Ureter (tissue), 1 donor: ENCODE data around the gene SMAD7. TPM values are rescaled to one million over a fixed set of nuclear protein-coding genes. Genes with fewer than 3 reads are reported as not detected.
"Not testable (repeated sequence)": the region's sequence is repeated elsewhere in the genome, so short reads cannot be mapped to it uniquely, and the experiment has no call there.

Experiments
- DNase-seq: peaks from one replicate; pipeline ENCODE4 v3.0.0-alpha.2; 2020; ENCODE audit warnings: low spot score
- total RNA-seq: library from RNA; stranded (reverse); gene quantifications from one replicate; pipeline ENCODE4 v1.2.4, GENCODE V29; 2023
- donor health status: DM: yes; HTN: yes; CAD: no.

SMAD7 gene
- total RNA-seq, 1 donor from 2014 or later = 23.2 TPM

DNA sequence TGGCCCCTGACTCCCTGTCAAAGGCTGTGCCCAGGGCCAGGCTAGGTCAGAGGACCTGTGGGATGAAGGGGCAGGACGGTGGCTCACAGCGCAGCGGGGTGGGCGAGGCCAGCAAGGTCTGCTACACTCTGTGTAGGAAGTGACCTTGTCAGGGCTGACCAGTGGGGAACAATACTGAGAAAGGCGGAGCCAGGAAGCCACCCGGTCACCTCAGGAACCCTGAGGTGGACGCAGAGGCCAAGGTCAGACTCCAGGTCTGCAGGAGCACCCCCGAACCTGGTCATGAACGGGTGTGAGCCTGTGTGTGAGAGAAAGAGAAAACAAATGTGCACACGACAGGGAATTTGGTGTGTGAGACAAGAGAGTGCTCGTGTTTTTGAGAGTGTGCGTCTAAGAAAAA lies 72.3 kb downstream of the SMAD7 start:
- no peak for DNase-seq

DNA sequence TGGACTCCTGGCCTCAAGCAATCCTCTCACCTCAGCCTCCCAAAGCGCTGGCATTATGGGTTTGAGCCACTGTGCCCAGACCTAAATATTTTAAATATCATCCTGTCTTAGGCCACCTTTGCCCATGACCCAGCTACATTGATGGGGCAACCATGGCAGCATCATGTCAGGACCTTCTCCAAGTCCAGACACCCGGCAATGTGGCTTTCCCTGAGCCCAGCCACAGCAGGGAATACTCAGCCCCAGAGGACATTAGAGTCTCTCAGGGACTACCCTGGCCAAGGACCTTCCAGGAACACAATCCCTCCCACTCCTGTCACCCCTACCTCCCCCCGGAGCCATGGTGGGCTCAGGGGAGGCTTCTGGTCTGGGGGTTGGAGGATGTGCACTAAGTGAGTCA lies 72.8 kb downstream of the SMAD7 start:
- no peak for DNase-seq

DNA sequence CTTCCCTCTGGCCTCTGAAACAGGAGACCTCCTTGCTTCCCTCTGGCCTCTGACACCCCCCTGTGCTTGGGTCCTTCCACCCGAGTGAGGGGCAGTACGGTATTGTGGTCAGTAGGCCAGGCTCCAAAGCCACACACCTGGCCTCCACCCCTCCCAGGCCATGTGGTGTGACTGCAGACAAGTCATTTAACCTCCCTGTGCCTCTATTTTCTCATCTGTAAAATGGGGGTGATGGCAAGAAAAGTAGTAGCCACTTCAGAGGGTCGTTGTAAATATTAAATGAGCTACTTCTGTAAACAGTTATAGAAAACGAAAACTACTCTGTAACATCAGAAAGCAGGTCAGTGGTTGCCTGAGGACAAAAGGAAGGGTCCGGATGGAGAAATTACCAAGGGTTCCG lies 74.2 kb downstream of the SMAD7 start:
- DNase-seq = no peak

DNA sequence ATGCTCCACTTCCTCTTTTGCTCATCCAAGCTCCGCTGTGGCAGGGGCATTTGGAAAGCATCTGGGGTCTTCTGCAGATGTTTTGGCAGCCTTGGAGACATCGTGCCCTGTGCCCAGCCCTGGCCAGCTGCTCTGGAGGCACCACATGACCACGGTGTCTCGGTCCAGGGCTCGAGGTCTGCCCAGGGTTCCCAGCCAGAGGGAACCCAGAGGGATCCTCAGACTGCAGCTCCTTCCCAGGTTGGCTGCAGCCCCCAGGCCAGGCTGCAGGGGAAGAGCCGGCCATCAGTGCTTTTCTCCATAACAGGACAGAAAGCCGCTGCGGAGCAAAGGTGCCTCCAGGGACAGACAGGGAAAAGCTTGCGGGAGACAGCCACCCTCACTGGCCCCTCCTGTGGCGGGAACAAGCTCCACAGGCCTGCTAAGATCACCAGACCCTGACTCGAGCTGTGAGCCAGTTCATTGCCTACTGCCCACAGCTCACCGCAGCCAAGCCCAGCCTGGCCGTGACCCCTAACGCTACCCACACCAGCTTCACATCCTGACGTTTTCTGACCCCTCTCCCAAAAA lies 74.7 kb downstream of the SMAD7 start:
- no peak for DNase-seq

DNA sequence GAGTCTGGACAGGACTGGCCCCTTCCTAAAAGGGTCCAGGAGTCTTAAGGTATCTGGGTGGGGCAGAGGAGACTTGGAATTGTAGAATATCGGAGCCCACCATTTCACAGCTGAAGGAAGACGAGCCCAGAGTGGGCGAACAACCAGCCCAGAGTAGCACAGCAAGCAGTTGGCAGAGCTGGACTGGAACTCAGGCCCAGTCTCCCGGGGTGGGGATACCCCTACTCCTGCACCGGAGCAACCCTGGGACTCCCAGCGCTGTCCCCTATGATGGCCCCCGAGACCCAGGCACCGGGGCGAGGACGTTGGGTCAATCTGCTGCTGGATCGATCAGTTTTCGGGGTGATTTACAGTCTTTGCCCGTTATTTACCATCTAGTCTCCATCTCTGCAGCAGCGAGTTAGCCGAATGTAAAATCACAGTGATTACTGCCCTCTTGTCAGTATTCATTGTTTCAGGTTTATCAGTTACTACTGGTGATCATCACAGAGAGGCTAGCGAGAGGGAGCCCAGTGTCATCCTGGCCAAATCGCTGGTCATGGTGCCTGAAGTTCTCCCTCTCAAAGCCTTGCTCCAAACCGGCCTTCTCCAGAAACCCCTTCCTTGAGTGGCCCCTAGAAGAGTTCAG lies 75.3 kb downstream of the SMAD7 start:
- DNase-seq = no peak

DNA sequence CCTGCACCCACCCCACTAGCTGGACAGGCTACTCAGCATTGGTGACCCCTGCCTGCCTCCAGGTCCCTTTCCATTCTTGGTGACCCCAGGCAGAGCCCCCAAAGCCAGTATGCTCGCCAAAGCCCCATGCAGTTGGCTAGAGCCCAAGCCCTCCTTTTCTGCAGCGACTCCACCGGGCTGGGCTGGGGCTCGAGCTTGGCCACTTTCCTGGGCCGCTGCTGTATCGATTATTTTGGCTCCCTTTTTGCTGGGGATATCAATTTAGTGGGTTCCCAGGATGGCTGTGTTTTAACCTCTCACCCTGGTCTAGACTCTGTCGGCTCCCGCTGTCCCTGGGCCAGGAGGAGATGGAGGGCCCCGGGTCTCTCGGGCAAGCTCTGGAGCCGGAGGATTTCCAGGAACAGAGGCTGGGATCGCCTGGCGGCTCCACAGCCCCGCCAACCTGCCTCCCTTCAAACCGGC lies 76.0 kb downstream of the SMAD7 start:
- DNase-seq = no peak

DNA sequence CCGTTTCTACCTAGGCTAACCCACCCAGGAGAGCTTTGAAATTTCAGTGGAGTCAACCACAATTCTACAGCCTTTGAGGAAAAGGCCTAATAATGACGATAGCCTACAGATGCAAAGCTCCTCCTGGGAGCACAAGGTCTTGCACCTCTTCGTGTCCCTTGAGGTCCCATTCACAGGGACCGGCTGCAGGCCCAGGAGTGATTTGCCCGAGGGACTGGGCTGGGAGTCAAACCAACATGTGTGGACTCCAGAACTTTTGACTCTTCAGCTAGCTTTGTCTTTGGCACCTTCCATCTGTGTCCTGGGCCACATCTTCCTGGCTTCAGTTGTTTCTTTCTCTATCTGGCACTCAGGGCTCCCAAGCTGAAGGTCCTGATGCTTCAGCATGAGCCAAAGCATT lies 76.5 kb downstream of the SMAD7 start:
- DNase-seq = no peak

DNA sequence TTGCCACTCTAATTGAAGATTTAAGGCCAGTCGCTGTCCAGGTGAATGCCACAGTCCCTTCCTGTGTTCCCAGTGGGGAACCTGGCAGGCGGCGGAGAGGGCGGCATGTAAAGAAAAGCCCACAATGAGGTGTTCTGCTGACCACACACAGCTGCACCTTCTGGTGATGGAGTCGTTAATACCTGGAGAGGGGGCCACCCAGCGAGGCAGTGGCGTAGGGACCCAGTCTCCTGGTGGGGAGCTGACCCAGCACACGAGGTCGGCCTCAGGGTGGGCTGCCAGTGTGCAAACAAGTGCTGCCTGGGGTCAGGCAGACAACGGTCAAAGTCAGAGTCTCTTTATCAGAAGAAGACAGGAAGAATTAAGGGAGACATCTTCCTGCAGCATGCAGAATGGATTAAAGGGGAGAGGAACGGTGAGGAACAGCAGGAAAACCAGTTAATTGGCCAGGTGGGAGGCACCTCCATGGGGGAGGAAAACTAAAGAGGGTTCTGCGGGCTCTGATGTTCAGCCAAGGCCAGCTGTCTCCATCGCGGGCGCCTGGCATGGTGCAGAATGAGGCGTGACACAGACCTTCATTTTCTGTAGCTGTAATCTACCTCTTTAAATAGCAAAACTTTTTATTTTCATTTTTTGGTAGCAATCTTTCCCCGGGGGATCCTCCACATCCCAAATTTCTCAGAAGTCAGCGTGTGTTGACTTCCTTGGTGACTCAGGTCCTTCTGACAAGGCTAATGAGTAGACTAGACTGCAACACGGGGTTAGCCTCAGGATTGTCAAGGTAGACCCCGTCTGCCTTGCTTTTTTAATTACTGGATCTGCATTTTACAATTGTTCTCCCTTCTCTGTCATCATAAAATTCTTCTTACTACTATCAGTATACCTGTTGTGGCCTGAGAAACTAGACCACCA lies 78.3 kb downstream of the SMAD7 start:
- no peak for DNase-seq

DNA sequence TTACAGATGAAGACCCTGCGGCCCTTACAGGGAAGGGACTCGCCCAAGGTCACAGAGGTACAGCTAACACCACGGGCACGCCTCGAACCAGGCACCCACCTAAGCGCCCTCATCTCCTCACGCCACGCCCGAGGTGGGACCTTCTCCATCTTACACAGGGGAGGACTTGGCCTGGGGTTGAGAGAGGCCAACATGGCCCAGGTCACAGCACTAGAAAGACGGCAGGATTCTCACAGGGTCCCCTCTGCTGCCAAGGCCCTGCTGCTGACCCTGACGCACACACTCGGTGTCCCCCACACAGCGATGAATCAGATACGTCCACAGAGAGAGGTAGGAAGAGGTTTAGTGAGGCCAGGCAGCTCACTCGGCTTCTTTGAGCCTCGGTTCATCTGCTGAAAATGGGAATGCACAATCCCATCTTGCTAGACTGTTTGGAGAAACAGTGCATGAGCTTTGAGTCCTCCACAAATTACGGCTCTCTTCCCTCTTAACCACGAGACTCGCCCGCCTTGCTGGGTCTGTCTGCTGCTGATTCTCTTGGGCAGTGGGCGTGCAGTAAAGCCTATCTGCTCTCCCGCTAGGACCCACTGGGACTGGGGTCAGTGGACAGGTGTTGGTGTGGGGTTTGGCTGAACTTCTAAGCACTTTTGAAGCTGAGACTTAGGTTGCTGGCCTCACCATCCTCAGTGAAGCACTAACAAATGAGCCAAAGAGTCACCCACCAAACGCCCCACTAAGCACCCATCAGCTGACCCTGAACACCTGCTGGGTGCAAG lies 79.2 kb downstream of the SMAD7 start:
- no peak for DNase-seq

DNA sequence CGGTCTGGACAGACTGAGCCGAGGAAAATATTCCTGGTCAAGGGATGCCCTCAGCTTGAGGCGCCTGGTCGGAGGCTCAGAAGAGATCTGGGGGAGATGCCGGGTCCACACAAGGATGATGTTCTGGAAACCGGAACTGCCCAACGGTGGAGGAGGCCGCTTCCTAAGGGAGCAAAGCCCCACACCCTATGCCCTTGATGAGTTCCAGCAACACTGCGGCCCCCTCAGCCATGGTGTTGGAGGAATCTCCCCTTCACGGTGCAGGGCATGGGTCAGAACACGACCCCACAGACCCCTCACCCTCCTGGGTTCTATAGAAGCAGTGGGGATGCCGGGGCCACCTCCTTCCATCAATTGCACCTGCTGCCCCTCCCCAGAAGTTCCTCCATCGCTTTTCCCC lies 79.8 kb downstream of the SMAD7 start:
- not testable (repeated sequence) for DNase-seq
